ENCODE data around the gene MGAT5. TPM values are rescaled to one million over a fixed set of nuclear protein-coding genes. Genes with fewer than 3 reads are reported as not detected.

MGAT5 gene
- total and polyA plus RNA-seq, 4 donors = 3.6 to 53.7 (median 31.3) TPM

DNA sequence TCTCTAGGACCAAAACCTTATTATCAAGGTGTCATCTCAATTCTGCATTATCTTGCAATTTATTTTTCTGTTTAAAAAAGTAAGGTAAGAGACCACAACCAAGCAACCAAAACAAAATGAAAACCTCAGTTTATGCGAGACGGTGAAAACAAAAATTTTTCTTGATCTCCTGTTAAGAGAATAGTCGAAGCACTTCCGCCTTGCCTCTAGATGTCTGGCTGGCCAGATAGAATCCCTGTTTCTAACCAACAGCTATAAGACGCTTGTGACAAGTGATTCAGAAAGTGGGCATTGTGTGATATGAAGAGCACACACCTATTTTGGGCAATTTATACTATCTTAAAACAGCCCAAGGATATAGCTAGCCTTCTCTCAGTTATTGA, 51.2 kb downstream of the MGAT5 start:
- 91 to 93% methylated on average over 5 of the region's 5 CpGs for WGBS, 2 donors
- Histone ChIP-seq H3K27me3 (ENCODE audit: control insufficient read depth in 3 of 3, insufficient read depth in 3 of 3, low read length in 2 of 3) (no peaks in the 10 kb centered on the region), H3K4me1 (ENCODE audit: control insufficient read depth in 5 of 5, insufficient read depth in 5 of 5, low read length in 5 of 5) (peaks cover 0 to 30% (median 8%) of the 10 kb centered on the region in 5 donors), H3K4me3 (no peak overlapping the region), H3K9me3 (ENCODE audit: control insufficient read depth in 4 of 4, insufficient read depth in 3 of 4, low read length in 3 of 4) (no peaks in the 10 kb centered on the region), H3K27ac (ENCODE audit: low read depth in 1 of 2, low read length in 1 of 2) (no peak overlapping the region), H3K36me3 (ENCODE audit: control insufficient read depth in 4 of 4, insufficient read depth in 4 of 4, low read length in 4 of 4) (no peaks in the 10 kb centered on the region), H3K9ac (ENCODE audit: insufficient read depth in 1 of 2, low read length in 2 of 2) (no peak overlapping the region)
- DNase-seq = no peak
- no peak for TF ChIP-seq CTCF (IDR thresholded peaks at IDR 0.05; ENCODE audit: control extremely low read depth, extremely low read depth)
- ATAC-seq (ENCODE audit: insufficient read depth, low FRiP score) = no peak

GRCh38 chr2:134306521-134306920, 52.6 kb downstream of the MGAT5 start:
- H3K9me3 ChIP-seq (ENCODE audit: control insufficient read depth in 4 of 4, insufficient read depth in 3 of 4, low read length in 3 of 4) = no peaks in the 10 kb centered on the region
- DNase-seq (no peak), ATAC-seq (ENCODE audit: insufficient read depth, low FRiP score) (no peak)
- 94 to 95% methylated on average over 2 of the region's 2 CpGs for WGBS, 2 donors
- H3K9ac ChIP-seq (ENCODE audit: insufficient read depth in 1 of 2, low read length in 2 of 2) = no peak overlapping the region
- TF ChIP-seq CTCF (IDR thresholded peaks at IDR 0.05; ENCODE audit: control extremely low read depth, extremely low read depth) = no peak
- H3K27me3 ChIP-seq (ENCODE audit: control insufficient read depth in 3 of 3, insufficient read depth in 3 of 3, low read length in 2 of 3) = no peaks in the 10 kb centered on the region
- peaks cover 0 to 25% (median 5%) of the 10 kb centered on the region in 5 donors for H3K4me1 ChIP-seq (ENCODE audit: control insufficient read depth in 5 of 5, insufficient read depth in 5 of 5, low read length in 5 of 5)
- no peak overlapping the region for H3K27ac ChIP-seq (ENCODE audit: low read depth in 1 of 2, low read length in 1 of 2)
- no peaks in the 10 kb centered on the region for H3K36me3 ChIP-seq (ENCODE audit: control insufficient read depth in 4 of 4, insufficient read depth in 4 of 4, low read length in 4 of 4)
- no peak overlapping the region for H3K4me3 ChIP-seq

- 24 to 53% methylated on average over 5 of the region's 5 CpGs for WGBS, 2 donors
- Histone ChIP-seq H3K36me3 (ENCODE audit: control insufficient read depth in 4 of 4, insufficient read depth in 4 of 4, low read length in 4 of 4) (no peaks in the 10 kb centered on the region), H3K27me3 (ENCODE audit: control insufficient read depth in 3 of 3, insufficient read depth in 3 of 3, low read length in 2 of 3) (no peaks in the 10 kb centered on the region), H3K4me1 (ENCODE audit: control insufficient read depth in 5 of 5, insufficient read depth in 5 of 5, low read length in 5 of 5) (peaks cover 0 to 25% (median 0%) of the 10 kb centered on the region in 5 donors), H3K9me3 (ENCODE audit: control insufficient read depth in 4 of 4, insufficient read depth in 3 of 4, low read length in 3 of 4) (no peaks in the 10 kb centered on the region), H3K27ac (ENCODE audit: low read depth in 1 of 2, low read length in 1 of 2) (peak overlapping the region in 1 of 2 donors; percentile 31), H3K4me3 (no peak overlapping the region), H3K9ac (ENCODE audit: insufficient read depth in 1 of 2, low read length in 2 of 2) (no peak overlapping the region)
- no peak for TF ChIP-seq CTCF (IDR thresholded peaks at IDR 0.05; ENCODE audit: control extremely low read depth, extremely low read depth)
- no peak for DNase-seq
- no peak for ATAC-seq (ENCODE audit: insufficient read depth, low FRiP score)
These were observed 53.5 kb downstream of the MGAT5 start for GRCh38 chr2:134307334-134307733.
